Measurements from ENCODE around the gene GATM. TPM values are rescaled to one million over a fixed set of nuclear protein-coding genes. Genes with fewer than 3 reads are reported as not detected.
A peak's percentile ranks its signal among the peaks of the same experiment; 100 is the strongest.

GATM gene
- total and polyA plus RNA-seq, 2 donors (not counting 1 experiment from before 2014, with no cell fraction given): 0.07 to 0.17 TPM

DNA sequence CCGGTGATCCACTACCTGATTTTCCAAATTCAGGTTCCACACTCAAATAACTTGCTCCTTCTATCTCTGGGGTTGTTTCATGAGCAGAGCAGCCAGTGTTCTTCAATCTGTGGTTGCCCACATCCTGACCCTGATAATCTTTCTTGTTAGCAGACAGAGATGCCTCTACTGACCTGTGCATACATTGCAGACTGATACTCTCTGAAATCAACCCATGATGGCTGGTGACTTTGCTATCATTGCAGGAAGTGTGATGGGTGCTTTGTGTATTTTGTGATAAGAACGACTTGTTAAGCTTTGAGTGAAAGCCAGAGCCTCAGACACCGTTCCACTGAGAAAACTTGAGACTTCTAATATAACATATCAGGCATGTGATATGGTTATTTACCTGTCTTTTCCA lies 39.9 kb downstream of the GATM start:
- Histone ChIP-seq H3K4me2 (ENCODE audit: extremely low read depth, insufficient read depth, low read length) (no peak overlapping the region), H3K4me1 (ENCODE audit: control insufficient read depth, extremely low read depth, insufficient read depth, low read length) (no peaks in the 10 kb centered on the region), H3K27me3 (ENCODE audit: control insufficient read depth, insufficient read depth, low read length) (no peaks in the 10 kb centered on the region), H3K79me2 (ENCODE audit: control insufficient read depth, insufficient read depth, low read length) (no peaks in the 10 kb centered on the region), H3K4me3 (replicated peaks in 1 of 4; ENCODE audit: control extremely low read depth in 1 of 4, insufficient read depth in 1 of 4, low read depth in 3 of 4, low read length in 4 of 4) (no peak overlapping the region), H3K9ac (ENCODE audit: insufficient read depth, low read length) (no peak overlapping the region), H3K27ac (ENCODE audit: insufficient read depth, low read length) (no peak overlapping the region), H4K20me1 (ENCODE audit: control insufficient read depth, extremely low read depth, insufficient read depth, low read length) (no peaks in the 10 kb centered on the region), H3K9me3 (ENCODE audit: control insufficient read depth, insufficient read depth, low read depth, low read length) (no peaks in the 10 kb centered on the region), H2AFZ (ENCODE audit: low read length) (no peak overlapping the region), H3K36me3 (ENCODE audit: control insufficient read depth, insufficient read depth, low read length) (no peaks in the 10 kb centered on the region)
- no peak for DNase-seq (ENCODE audit: low read depth in 2 of 2)
- TF ChIP-seq EZH2 (IDR thresholded peaks at IDR 0.05; ENCODE audit: low read length, missing control alignments): no peak
- TF ChIP-seq, protein P1, sequence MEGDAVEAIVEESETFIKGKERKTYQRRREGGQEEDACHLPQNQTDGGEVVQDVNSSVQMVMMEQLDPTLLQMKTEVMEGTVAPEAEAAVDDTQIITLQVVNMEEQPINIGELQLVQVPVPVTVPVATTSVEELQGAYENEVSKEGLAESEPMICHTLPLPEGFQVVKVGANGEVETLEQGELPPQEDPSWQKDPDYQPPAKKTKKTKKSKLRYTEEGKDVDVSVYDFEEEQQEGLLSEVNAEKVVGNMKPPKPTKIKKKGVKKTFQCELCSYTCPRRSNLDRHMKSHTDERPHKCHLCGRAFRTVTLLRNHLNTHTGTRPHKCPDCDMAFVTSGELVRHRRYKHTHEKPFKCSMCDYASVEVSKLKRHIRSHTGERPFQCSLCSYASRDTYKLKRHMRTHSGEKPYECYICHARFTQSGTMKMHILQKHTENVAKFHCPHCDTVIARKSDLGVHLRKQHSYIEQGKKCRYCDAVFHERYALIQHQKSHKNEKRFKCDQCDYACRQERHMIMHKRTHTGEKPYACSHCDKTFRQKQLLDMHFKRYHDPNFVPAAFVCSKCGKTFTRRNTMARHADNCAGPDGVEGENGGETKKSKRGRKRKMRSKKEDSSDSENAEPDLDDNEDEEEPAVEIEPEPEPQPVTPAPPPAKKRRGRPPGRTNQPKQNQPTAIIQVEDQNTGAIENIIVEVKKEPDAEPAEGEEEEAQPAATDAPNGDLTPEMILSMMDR (conservative IDR thresholded peaks at IDR 0.05 in 1 of 2, IDR thresholded peaks at IDR 0.05 in 1 of 2; ENCODE audit: low read depth in 1 of 2, low read length in 2 of 2): no peak

GRCh38 chr15:45337224-45337623 lies 41.1 kb downstream of the GATM start:
- TF ChIP-seq, protein P1 (conservative IDR thresholded peaks at IDR 0.05 in 1 of 2, IDR thresholded peaks at IDR 0.05 in 1 of 2; ENCODE audit: low read depth in 1 of 2, low read length in 2 of 2): no peak
- TF ChIP-seq EZH2 (IDR thresholded peaks at IDR 0.05; ENCODE audit: low read length, missing control alignments): no peak
- Histone ChIP-seq H3K79me2 (ENCODE audit: control insufficient read depth, insufficient read depth, low read length) (no peaks in the 10 kb centered on the region), H3K36me3 (ENCODE audit: control insufficient read depth, insufficient read depth, low read length) (no peaks in the 10 kb centered on the region), H3K9me3 (ENCODE audit: control insufficient read depth, insufficient read depth, low read depth, low read length) (no peaks in the 10 kb centered on the region), H3K27me3 (ENCODE audit: control insufficient read depth, insufficient read depth, low read length) (no peaks in the 10 kb centered on the region), H3K9ac (ENCODE audit: insufficient read depth, low read length) (no peak overlapping the region), H3K4me1 (ENCODE audit: control insufficient read depth, extremely low read depth, insufficient read depth, low read length) (no peaks in the 10 kb centered on the region), H4K20me1 (ENCODE audit: control insufficient read depth, extremely low read depth, insufficient read depth, low read length) (no peaks in the 10 kb centered on the region), H3K4me2 (ENCODE audit: extremely low read depth, insufficient read depth, low read length) (no peak overlapping the region), H2AFZ (ENCODE audit: low read length) (no peak overlapping the region), H3K4me3 (replicated peaks in 1 of 4; ENCODE audit: control extremely low read depth in 1 of 4, insufficient read depth in 1 of 4, low read depth in 3 of 4, low read length in 4 of 4) (no peak overlapping the region), H3K27ac (ENCODE audit: insufficient read depth, low read length) (no peak overlapping the region)
- DNase-seq (ENCODE audit: low read depth in 2 of 2): no peak

- no peaks in the 10 kb centered on the region for H3K36me3 ChIP-seq (ENCODE audit: control insufficient read depth, insufficient read depth, low read length)
- H3K79me2 ChIP-seq (ENCODE audit: control insufficient read depth, insufficient read depth, low read length): no peaks in the 10 kb centered on the region
- DNase-seq (ENCODE audit: low read depth in 2 of 2): peak; percentile 19 to 35
- H4K20me1 ChIP-seq (ENCODE audit: control insufficient read depth, extremely low read depth, insufficient read depth, low read length): no peaks in the 10 kb centered on the region
- H3K27me3 ChIP-seq (ENCODE audit: control insufficient read depth, insufficient read depth, low read length): no peaks in the 10 kb centered on the region
- H3K4me2 ChIP-seq (ENCODE audit: extremely low read depth, insufficient read depth, low read length): no peak overlapping the region
- no peak overlapping the region for H3K27ac ChIP-seq (ENCODE audit: insufficient read depth, low read length)
- no peak for TF ChIP-seq EZH2 (IDR thresholded peaks at IDR 0.05; ENCODE audit: low read length, missing control alignments)
- TF ChIP-seq, protein P1 (conservative IDR thresholded peaks at IDR 0.05 in 1 of 2, IDR thresholded peaks at IDR 0.05 in 1 of 2; ENCODE audit: low read depth in 1 of 2, low read length in 2 of 2): no peak
- no peak overlapping the region for H3K9ac ChIP-seq (ENCODE audit: insufficient read depth, low read length)
- no peaks in the 10 kb centered on the region for H3K9me3 ChIP-seq (ENCODE audit: control insufficient read depth, insufficient read depth, low read depth, low read length)
- no peak overlapping the region for H2AFZ ChIP-seq (ENCODE audit: low read length)
- no peak overlapping the region for H3K4me3 ChIP-seq (replicated peaks in 1 of 4; ENCODE audit: control extremely low read depth in 1 of 4, insufficient read depth in 1 of 4, low read depth in 3 of 4, low read length in 4 of 4)
- no peaks in the 10 kb centered on the region for H3K4me1 ChIP-seq (ENCODE audit: control insufficient read depth, extremely low read depth, insufficient read depth, low read length)
Observed at GRCh38 chr15:45333550-45333949, 44.8 kb downstream of the GATM start.
